Heart right ventricle (tissue), 16 donors: ENCODE data around the gene TMEM161A. TPM values are rescaled to one million over a fixed set of nuclear protein-coding genes. Genes with fewer than 3 reads are reported as not detected.

Experiments used
- ATAC-seq, 8 donors: fragments of 200-7000 bp; cut with Tn5 transposase; one replicate each; pipeline ENCODE4 v1.9.1; 2020; ENCODE audit warnings: mild to moderate bottlenecking in 8 of 8, moderate library complexity in 8 of 8, moderate number of reproducible peaks in 1 of 8
- DNase-seq, 2 donors: peaks; one replicate each; pipeline ENCODE4 v3.0.0-alpha.2; 2020
- H3K27ac ChIP-seq, 10 donors: fragments of 200-600 bp; sonication (generic) in 2 of 10; one replicate each; pipeline versions ENCODE4 v1.5.0 to v1.8.0; 2020 to 2022; ENCODE audit warnings: mild to moderate bottlenecking in 3 of 10
- H3K27me3 ChIP-seq, 7 donors: fragments of 200-600 bp; one replicate each; pipeline ENCODE4 v1.8.0; 2021 to 2022; ENCODE audit warnings: mild to moderate bottlenecking in 2 of 7
- H3K36me3 ChIP-seq, 9 donors: fragments of 200-600 bp; sonication (generic) in 1 of 9; one replicate each; pipeline versions ENCODE4 v1.5.0 to v1.8.0; 2020 to 2022; ENCODE audit warnings: mild to moderate bottlenecking in 2 of 9
- H3K4me1 ChIP-seq, 9 donors: fragments of 200-600 bp; sonication (generic) in 1 of 9; one replicate each; pipeline versions ENCODE4 v1.5.0 to v1.8.0; 2020 to 2022; ENCODE audit warnings: mild to moderate bottlenecking in 4 of 9
- H3K4me3 ChIP-seq, 10 donors: fragments of 200-600 bp; sonication (generic) in 2 of 10; one replicate each; pipeline versions ENCODE4 v1.5.0 to v1.8.0; 2020 to 2022; ENCODE audit warnings: mild to moderate bottlenecking in 7 of 10, moderate library complexity in 2 of 10
- H3K9me3 ChIP-seq, 11 donors: fragments of 200-600 bp in 10 of 11; sonication (generic) in 2 of 11; one replicate each; pipeline versions ENCODE4 v1.5.0 to v1.8.0; 2013 to 2022; ENCODE audit warnings: mild to moderate bottlenecking in 2 of 11, control low read depth in 1 of 11, moderate library complexity in 1 of 11
- CTCF ChIP-seq, 9 donors: fragments of 200-600 bp; sonication (generic) in 2 of 9; IDR thresholded peaks; one replicate each; pipeline versions ENCODE4 v1.5.0 to v1.8.0; 2021 to 2022; ENCODE audit warnings: antibody characterized with exemption in 9 of 9, mild to moderate bottlenecking in 5 of 9, moderate library complexity in 1 of 9
- WGBS, 2 donors: extraction: QIAGEN DNeasy Blood & Tissue Kit; methylation state at CpG; one replicate each; pipeline ENCODE4 v1.1.7; 2013; ENCODE audit warnings: inconsistent platforms in 1 of 2; 5-methylcytosine and 5-hydroxymethylcytosine counted together
- intact Hi-C, 10 donors: fragments of 100-400 bp; cut with DNase I; formaldehyde crosslinking; loops; one replicate each; pipeline versions ENCODE4 v1.11.1 to v1.14.2; 2022
- polyA plus RNA-seq, 2 donors: library from polyadenylated mRNA; stranded (reverse); fragments of 200-250 nt; gene quantifications; one replicate each; pipeline ENCODE4 v1.2.3, GENCODE V29; 2013
- total RNA-seq, 10 donors: library from RNA; stranded (reverse); fragmentation: NEBNext Ultra II Directional in 3 of 10; extraction: Animal tissue kit (Norgen Biotek cat#: 25700) in 3 of 10; gene quantifications; one replicate each; pipeline versions ENCODE4 v1.2.1 to v1.2.4, GENCODE V29; 2021 to 2023
- donor health status: Arrhythmogenic right ventricular cardiomyopathy.
- donor health status: ischemic (EF 13 %, LVEDD 7.1; RV severe dilation, severe dysfunction).
- donor health status: healthy with polysubstance abuse.
- donor health status: DM: no; HTN: yes; CAD: no.
- donor health status: DM: no; HTN: no; CAD: no.
- donor health status: ischemic (EF 25% LVEDD 6.9; RV normal size, moderate dysfunction).
- donor health status: ischemic (EF 25% LVEDD 5.7; RV mildly dilated, moderate dysfunction).
- donor health status: healthy.
- donor health status: DM: yes; HTN: yes; CAD: no.
- donor health status: Ischemic cardiomyopathy.
- donor health status: ischemic (EF 35%, LVEDD 5.7; RV mildly dilated, moderate dysfunction).
- donor health status: nonischemic (EF 11% LVEDD 7.7; RV severe dilation, severe dysfunction).
- donor health status: DM: yes; HTN: yes; CAD: no.
- donor health status: PGD.
- donor health status: ischemic (EF 29% LVEDD 5.4; RV normal size, mild dysfunction).
- donor health status: nonischemic (EF 23%, LVEDD 6.1; RV moderate dilation, normal function).

The TMEM161A gene
- total and polyA plus RNA-seq, 12 donors, result 11.4 to 27.9 (median 22.1) TPM

DNA sequence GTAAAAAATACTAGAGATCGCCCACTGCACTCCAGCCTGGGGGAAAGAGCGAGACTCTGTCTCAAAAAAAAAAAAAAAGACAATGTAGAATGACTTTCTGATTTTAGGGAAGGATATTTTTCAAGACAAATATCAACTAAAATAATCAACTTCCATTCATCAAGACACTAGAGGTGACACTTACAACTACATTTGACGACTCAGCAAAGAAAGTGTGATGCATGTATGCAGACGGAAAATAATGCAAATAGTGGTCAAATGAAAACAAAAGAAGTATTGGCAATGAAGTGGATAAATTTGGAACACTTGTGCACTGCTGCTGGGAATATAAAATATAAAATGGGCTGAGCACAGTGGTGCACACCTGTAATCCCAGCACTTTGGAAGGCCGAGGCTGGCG, 12.2 kb downstream of the TMEM161A start:
- ATAC-seq (no peak), DNase-seq (no peak)
- H3K27me3 ChIP-seq, result no peaks in the 10 kb centered on the region
- TF ChIP-seq CTCF (IDR thresholded peaks at IDR 0.05), result no peak
- intact Hi-C loops, result no loop called here
- peaks cover 0 to 21% (median 4%) of the 10 kb centered on the region in 11 donors for H3K9me3 ChIP-seq
- H3K4me3 ChIP-seq, result no peak overlapping the region
- H3K27ac ChIP-seq, result no peak overlapping the region
- peaks cover 0 to 43% (median 0%) of the 10 kb centered on the region in 9 donors for H3K36me3 ChIP-seq
- no peaks in the 10 kb centered on the region for H3K4me1 ChIP-seq
- 95 to 97% methylated on average over 6 of the region's 6 CpGs for WGBS, 2 donors

DNA sequence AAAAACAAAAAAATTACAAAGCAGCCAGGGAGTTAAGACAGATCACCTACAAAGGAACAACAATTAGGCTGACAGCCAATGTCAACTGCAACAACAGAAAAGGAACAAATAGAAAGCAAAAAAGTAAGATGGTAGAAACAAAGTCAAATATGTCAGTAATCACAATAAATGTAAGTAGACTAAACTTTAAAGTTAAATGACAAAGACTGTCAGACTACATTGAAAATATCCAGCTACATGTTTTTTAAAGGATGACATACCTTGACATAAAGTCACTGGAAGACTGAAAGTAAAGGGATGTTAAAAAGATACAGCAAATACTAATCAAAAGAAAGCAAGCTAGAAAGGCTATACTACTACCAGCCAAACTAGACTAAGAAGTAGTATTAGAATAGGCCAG, 14.9 kb downstream of the TMEM161A start:
- no peak for TF ChIP-seq CTCF (IDR thresholded peaks at IDR 0.05)
- DNase-seq (no peak), ATAC-seq (no peak)
- intact Hi-C loops, result no loop called here
- Histone ChIP-seq H3K9me3 (peaks cover 0 to 18% (median 4%) of the 10 kb centered on the region in 11 donors), H3K36me3 (peaks cover 0 to 47% (median 0%) of the 10 kb centered on the region in 9 donors), H3K4me1 (no peaks in the 10 kb centered on the region), H3K27me3 (no peaks in the 10 kb centered on the region), H3K4me3 (no peak overlapping the region), H3K27ac (no peak overlapping the region)

- WGBS, 2 donors, result 91 to 96% methylated on average over 1 of the region's 1 CpG
- no peaks in the 10 kb centered on the region for H3K27me3 ChIP-seq
- H3K9me3 ChIP-seq, result peaks cover 0 to 18% (median 4%) of the 10 kb centered on the region in 11 donors
- no peak for TF ChIP-seq CTCF (IDR thresholded peaks at IDR 0.05)
- no peaks in the 10 kb centered on the region for H3K4me1 ChIP-seq
- no peak for DNase-seq
- peaks cover 0 to 50% (median 0%) of the 10 kb centered on the region in 9 donors for H3K36me3 ChIP-seq
- no peak overlapping the region for H3K27ac ChIP-seq
- intact Hi-C loops, result no loop called here
- no peak for ATAC-seq
- H3K4me3 ChIP-seq, result no peak overlapping the region
Observed at GRCh38 chr19:19122902-19123301, 15.4 kb downstream of the TMEM161A start.

GRCh38 chr19:19121371-19121770, 16.9 kb downstream of the TMEM161A start:
- Histone ChIP-seq H3K9me3 (peaks cover 0 to 18% (median 4%) of the 10 kb centered on the region in 11 donors), H3K36me3 (peaks cover 0 to 50% (median 0%) of the 10 kb centered on the region in 9 donors), H3K27me3 (no peaks in the 10 kb centered on the region), H3K27ac (no peak overlapping the region), H3K4me1 (no peaks in the 10 kb centered on the region), H3K4me3 (no peak overlapping the region)
- DNase-seq (no peak), ATAC-seq (no peak)
- intact Hi-C loops, result no loop called here
- WGBS, 2 donors, result 85 to 87% methylated on average over 10 of the region's 10 CpGs
- no peak for TF ChIP-seq CTCF (IDR thresholded peaks at IDR 0.05)
